HEK293 (cell line): ENCODE measurements around the gene PRPF6.

Experiments
- EGR2 ChIP-seq: fragments of 450-650 bp; formaldehyde crosslinking; IDR thresholded peaks from 2 replicates; pipeline ENCODE4 v1.5.1; 2016; ENCODE audit warnings: low read depth, missing biosample characterization, missing genetic modification characterization
- IKZF3 ChIP-seq: fragments of 450-650 bp; IDR thresholded peaks from 2 replicates; pipeline ENCODE4 v1.5.0; 2018; ENCODE audit warnings: missing biosample characterization, mild to moderate bottlenecking, missing genetic modification characterization, moderate library complexity
- KLF16 ChIP-seq: fragments of 450-650 bp; formaldehyde crosslinking; IDR thresholded peaks from 2 replicates; pipeline ENCODE4 v1.5.1; 2017; ENCODE audit warnings: missing biosample characterization, missing genetic modification characterization
- KLF8 ChIP-seq: fragments of 450-650 bp; formaldehyde crosslinking; IDR thresholded peaks from 2 replicates; pipeline ENCODE4 v1.5.1; 2016; ENCODE audit warnings: missing biosample characterization, missing genetic modification characterization
- KLF9 ChIP-seq: fragments of 450-650 bp; formaldehyde crosslinking; IDR thresholded peaks from 2 replicates; pipeline ENCODE4 v1.5.1; 2016; ENCODE audit warnings: missing biosample characterization, missing genetic modification characterization, low read depth
- SP7 ChIP-seq: fragments of 450-650 bp; formaldehyde crosslinking; IDR thresholded peaks from 2 replicates; pipeline ENCODE4 v1.5.1; 2016; ENCODE audit warnings: missing biosample characterization, missing genetic modification characterization
- ZBTB17 ChIP-seq: fragments of 450-650 bp; formaldehyde crosslinking; IDR thresholded peaks from 2 replicates; pipeline ENCODE4 v1.5.1; 2016; ENCODE audit warnings: missing biosample characterization, missing genetic modification characterization
- ZBTB21 ChIP-seq: fragments of 450-650 bp; formaldehyde crosslinking; IDR thresholded peaks from 2 replicates; pipeline ENCODE4 v1.5.1; 2017; ENCODE audit warnings: missing biosample characterization, missing genetic modification characterization
- ZBTB26 ChIP-seq: fragments of 450-650 bp; formaldehyde crosslinking; optimal IDR thresholded peaks from 2 replicates; pipeline ENCODE3; 2016; ENCODE audit warnings: missing biosample characterization, mild to moderate bottlenecking, missing genetic modification characterization
- ZBTB48 ChIP-seq: fragments of 450-650 bp; formaldehyde crosslinking; IDR thresholded peaks from 2 replicates; pipeline ENCODE4 v1.5.1; 2016; ENCODE audit warnings: missing biosample characterization, missing genetic modification characterization
- ZEB2 ChIP-seq: fragments of 450-650 bp; formaldehyde crosslinking; IDR thresholded peaks from 2 replicates; pipeline ENCODE4 v1.5.1; 2016; ENCODE audit warnings: missing biosample characterization, missing genetic modification characterization
- ZFP41 ChIP-seq: fragments of 450-650 bp; formaldehyde crosslinking; IDR thresholded peaks from 2 replicates; pipeline ENCODE4 v1.5.1; 2016; ENCODE audit warnings: missing biosample characterization, missing genetic modification characterization, borderline replicate concordance
- ZFP69B ChIP-seq: fragments of 450-650 bp; formaldehyde crosslinking; IDR thresholded peaks from 2 replicates; pipeline ENCODE4 v1.5.1; 2016; ENCODE audit warnings: missing biosample characterization, missing genetic modification characterization
- ZIC2 ChIP-seq: fragments of 450-650 bp; formaldehyde crosslinking; IDR thresholded peaks from 2 replicates; pipeline ENCODE4 v1.5.1; 2016; ENCODE audit warnings: missing biosample characterization, missing genetic modification characterization
- ZNF10 ChIP-seq: fragments of 450-650 bp; formaldehyde crosslinking; IDR thresholded peaks from 2 replicates; pipeline ENCODE4 v1.5.1; 2017; ENCODE audit warnings: missing biosample characterization, missing genetic modification characterization
- ZNF2 ChIP-seq: fragments of 450-650 bp; formaldehyde crosslinking; IDR thresholded peaks from 2 replicates; pipeline ENCODE4 v1.5.1; 2016; ENCODE audit warnings: missing biosample characterization, missing genetic modification characterization
- ZNF214 ChIP-seq: fragments of 450-650 bp; formaldehyde crosslinking; IDR thresholded peaks from 2 replicates; pipeline ENCODE4 v1.5.1; 2017; ENCODE audit warnings: missing biosample characterization, mild to moderate bottlenecking, missing genetic modification characterization, borderline replicate concordance
- ZNF335 ChIP-seq: fragments of 450-650 bp; formaldehyde crosslinking; conservative IDR thresholded peaks from 2 replicates; pipeline ENCODE4 v1.5.1; 2016; ENCODE audit warnings: missing biosample characterization, missing genetic modification characterization
- ZNF354C ChIP-seq: fragments of 450-650 bp; formaldehyde crosslinking; IDR thresholded peaks from 2 replicates; pipeline ENCODE4 v1.5.1; 2016; ENCODE audit warnings: missing biosample characterization, missing genetic modification characterization, low read depth, borderline replicate concordance
- ZNF416 ChIP-seq: fragments of 450-650 bp; formaldehyde crosslinking; IDR thresholded peaks from 2 replicates; pipeline ENCODE4 v1.5.1; 2016; ENCODE audit warnings: missing biosample characterization, missing genetic modification characterization
- ZNF423 ChIP-seq: fragments of 450-650 bp; formaldehyde crosslinking; IDR thresholded peaks from 2 replicates; pipeline ENCODE4 v1.5.1; 2016; ENCODE audit warnings: missing biosample characterization, missing genetic modification characterization
- ZNF473 ChIP-seq: fragments of 450-650 bp; formaldehyde crosslinking; IDR thresholded peaks from 2 replicates; pipeline ENCODE4 v1.5.1; 2017; ENCODE audit warnings: missing biosample characterization, missing genetic modification characterization
- ZNF513 ChIP-seq: fragments of 450-650 bp; IDR thresholded peaks from 2 replicates; pipeline ENCODE4 v1.5.1; 2018; ENCODE audit warnings: missing biosample characterization, missing genetic modification characterization
- ZNF521 ChIP-seq: fragments of 450-650 bp; formaldehyde crosslinking; IDR thresholded peaks from 2 replicates; pipeline ENCODE4 v1.5.1; 2017; ENCODE audit warnings: missing biosample characterization, mild to moderate bottlenecking, missing genetic modification characterization
- ZNF544 ChIP-seq: fragments of 450-650 bp; formaldehyde crosslinking; IDR thresholded peaks from 2 replicates; pipeline ENCODE4 v1.5.0; 2017; ENCODE audit warnings: missing biosample characterization, missing genetic modification characterization
- ZNF600 ChIP-seq: fragments of 450-650 bp; formaldehyde crosslinking; IDR thresholded peaks from 2 replicates; pipeline ENCODE4 v1.5.1; 2016; ENCODE audit warnings: missing biosample characterization, missing genetic modification characterization
- ZNF610 ChIP-seq: fragments of 450-650 bp; formaldehyde crosslinking; IDR thresholded peaks from 2 replicates; pipeline ENCODE4 v1.5.1; 2016; ENCODE audit warnings: missing biosample characterization, missing genetic modification characterization, borderline replicate concordance
- ZNF624 ChIP-seq: fragments of 450-650 bp; formaldehyde crosslinking; IDR thresholded peaks from 2 replicates; pipeline ENCODE4 v1.5.1; 2017; ENCODE audit warnings: missing biosample characterization, missing genetic modification characterization
- ZNF658 ChIP-seq: fragments of 450-650 bp; formaldehyde crosslinking; IDR thresholded peaks from 2 replicates; pipeline ENCODE4; 2016; ENCODE audit warnings: missing biosample characterization, missing genetic modification characterization
- ZNF76 ChIP-seq: fragments of 450-650 bp; formaldehyde crosslinking; IDR thresholded peaks from 2 replicates; pipeline ENCODE4; 2016; ENCODE audit warnings: low read depth, missing biosample characterization, missing genetic modification characterization, borderline replicate concordance
- ZNF830 ChIP-seq: fragments of 450-650 bp; IDR thresholded peaks from 2 replicates; pipeline ENCODE4 v1.5.0; 2018; ENCODE audit warnings: missing biosample characterization, missing genetic modification characterization, low read depth, mild to moderate bottlenecking, moderate library complexity
- ZSCAN30 ChIP-seq: fragments of 450-650 bp; IDR thresholded peaks from 2 replicates; pipeline ENCODE4 v1.5.1; 2018; ENCODE audit warnings: missing biosample characterization, mild to moderate bottlenecking, missing genetic modification characterization, moderate library complexity
- TF ChIP-seq, protein P1 (sequence below): fragments of 450-650 bp; formaldehyde crosslinking; IDR thresholded peaks from 2 replicates; pipeline ENCODE4 v1.5.1; 2016; ENCODE audit warnings: missing biosample characterization, missing genetic modification characterization
- TF ChIP-seq, protein P2 (sequence below): fragments of 450-650 bp; formaldehyde crosslinking; IDR thresholded peaks from 2 replicates; pipeline ENCODE4 v1.5.1; 2016; ENCODE audit warnings: missing biosample characterization, missing genetic modification characterization

Gene PRPF6

GRCh38 chr20:64038565-64039292 is 57.8 kb downstream of the PRPF6 start (continued):
- TF ChIP-seq, protein P1, sequence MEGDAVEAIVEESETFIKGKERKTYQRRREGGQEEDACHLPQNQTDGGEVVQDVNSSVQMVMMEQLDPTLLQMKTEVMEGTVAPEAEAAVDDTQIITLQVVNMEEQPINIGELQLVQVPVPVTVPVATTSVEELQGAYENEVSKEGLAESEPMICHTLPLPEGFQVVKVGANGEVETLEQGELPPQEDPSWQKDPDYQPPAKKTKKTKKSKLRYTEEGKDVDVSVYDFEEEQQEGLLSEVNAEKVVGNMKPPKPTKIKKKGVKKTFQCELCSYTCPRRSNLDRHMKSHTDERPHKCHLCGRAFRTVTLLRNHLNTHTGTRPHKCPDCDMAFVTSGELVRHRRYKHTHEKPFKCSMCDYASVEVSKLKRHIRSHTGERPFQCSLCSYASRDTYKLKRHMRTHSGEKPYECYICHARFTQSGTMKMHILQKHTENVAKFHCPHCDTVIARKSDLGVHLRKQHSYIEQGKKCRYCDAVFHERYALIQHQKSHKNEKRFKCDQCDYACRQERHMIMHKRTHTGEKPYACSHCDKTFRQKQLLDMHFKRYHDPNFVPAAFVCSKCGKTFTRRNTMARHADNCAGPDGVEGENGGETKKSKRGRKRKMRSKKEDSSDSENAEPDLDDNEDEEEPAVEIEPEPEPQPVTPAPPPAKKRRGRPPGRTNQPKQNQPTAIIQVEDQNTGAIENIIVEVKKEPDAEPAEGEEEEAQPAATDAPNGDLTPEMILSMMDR (tag by site-specific recombination), result peak; percentile 89
- TF ChIP-seq ZNF544 (tag by site-specific recombination) (no peak), ZBTB21 (tag by site-specific recombination) (no peak), KLF9 (tag by site-specific recombination) (peak; percentile 53; the same call in 1 of the 2 replicates), ZSCAN30 (tag by site-specific recombination) (peak; percentile 63), ZNF2 (peak; percentile 76; the same call in 1 of the 2 replicates), ZIC2 (tag by site-specific recombination) (peak; percentile 84), ZNF214 (no peak), ZNF416 (tag by site-specific recombination) (no peak), ZNF830 (tag by site-specific recombination) (no peak), ZEB2 (tag by site-specific recombination) (peak; percentile 71), ZNF335 (tag by site-specific recombination) (peak; percentile 97), IKZF3 (tag by site-specific recombination) (0 out of 2 replicates have a peak, but pooled peaks have one; percentile 7), ZBTB26 (tag by site-specific recombination) (peak; percentile 99), SP7 (tag by site-specific recombination) (peak; percentile 79), EGR2 (tag by site-specific recombination) (peak; percentile 22; the same call in 1 of the 2 replicates), ZNF354C (tag by site-specific recombination) (no peak), ZFP69B (tag by site-specific recombination) (peak; percentile 19; the same call in 1 of the 2 replicates), ZNF513 (tag by site-specific recombination) (peak; percentile 23; the same call in 1 of the 2 replicates), ZNF600 (tag by site-specific recombination) (peak; percentile 59; the same call in 1 of the 2 replicates), ZNF658 (tag by site-specific recombination) (no peak), ZNF473 (tag by site-specific recombination) (no peak), ZBTB48 (tag by site-specific recombination) (peak; percentile 68; the same call in 1 of the 2 replicates), ZNF10 (tag by site-specific recombination) (peak; percentile 75; the same call in 1 of the 2 replicates), ZBTB17 (tag by site-specific recombination) (peak; percentile 79), KLF16 (tag by site-specific recombination) (no peak; the same call in none of the 2 replicates), ZFP41 (tag by site-specific recombination) (no peak), KLF8 (tag by site-specific recombination) (peak; percentile 61; the same call in 1 of the 2 replicates), ZNF610 (tag by site-specific recombination) (peak; percentile 45; the same call in 1 of the 2 replicates), ZNF423 (tag by site-specific recombination) (peak; percentile 90), ZNF76 (peak; percentile 55; the same call in 1 of the 2 replicates), ZNF624 (tag by site-specific recombination) (no peak), ZNF521 (tag by site-specific recombination) (no peak)
- TF ChIP-seq, protein P2, sequence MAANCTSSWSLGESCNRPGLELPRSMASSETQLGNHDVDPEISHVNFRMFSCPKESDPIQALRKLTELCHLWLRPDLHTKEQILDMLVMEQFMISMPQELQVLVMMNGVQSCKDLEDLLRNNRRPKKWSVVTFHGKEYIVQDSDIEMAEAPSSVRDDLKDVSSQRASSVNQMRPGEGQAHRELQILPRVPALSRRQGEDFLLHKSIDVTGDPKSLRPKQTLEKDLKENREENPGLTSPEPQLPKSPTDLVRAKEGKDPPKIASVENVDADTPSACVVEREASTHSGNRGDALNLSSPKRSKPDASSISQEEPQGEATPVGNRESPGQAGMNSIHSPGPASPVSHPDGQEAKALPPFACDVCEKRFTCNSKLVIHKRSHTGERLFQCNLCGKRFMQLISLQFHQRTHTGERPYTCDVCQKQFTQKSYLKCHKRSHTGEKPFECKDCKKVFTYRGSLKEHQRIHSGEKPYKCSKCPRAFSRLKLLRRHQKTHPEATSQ (tag by site-specific recombination), result 0 out of 2 replicates have a peak, but pooled peaks have one; percentile 16
